ENCODE data around the gene MAX.

The MAX gene

GRCh38 chr14:65082930-65083329, 19.4 kb downstream of the MAX start:
- H3K9ac ChIP-seq (ENCODE audit: low read length), result no peak overlapping the region
- H2AFZ ChIP-seq (ENCODE audit: low read length), result no peak overlapping the region
- H3K27me3 ChIP-seq (replicated peaks; ENCODE audit: insufficient read depth, low read length), result no peaks in the 10 kb centered on the region
- H3K9me2 ChIP-seq (replicated peaks; ENCODE audit: insufficient read depth, low read length), result no peaks in the 10 kb centered on the region
- no peaks in the 10 kb centered on the region for H3K9me3 ChIP-seq (replicated peaks; ENCODE audit: insufficient read depth, low read length)
- H3K4me1 ChIP-seq (ENCODE audit: low read length), result peaks cover 7% of the 10 kb centered on the region
- no peaks in the 10 kb centered on the region for H3F3A ChIP-seq (ENCODE audit: insufficient read depth, low read length)
- no peak for TF ChIP-seq EZH2 (optimal IDR thresholded peaks at IDR 0.05; ENCODE audit: low read depth, low read length)
- TF ChIP-seq CTCF (IDR thresholded peaks at IDR 0.05; ENCODE audit: low read length), result no peak
- H3K4me2 ChIP-seq (ENCODE audit: low read depth, low read length), result no peak overlapping the region
- no peaks in the 10 kb centered on the region for H3K36me3 ChIP-seq (replicated peaks; ENCODE audit: insufficient read depth, low read length)
- no peak overlapping the region for H3K4me3 ChIP-seq (ENCODE audit: low read length)
- no peaks in the 10 kb centered on the region for H4K20me1 ChIP-seq (ENCODE audit: insufficient read depth, low read length)
- DNase-seq, result no peak
- peaks cover 23% of the 10 kb centered on the region; the same call in 1 of the 2 replicates for H3K79me2 ChIP-seq (ENCODE audit: low read length)
- no peak overlapping the region for H3K27ac ChIP-seq (ENCODE audit: low read length)

- H3K4me3 ChIP-seq (ENCODE audit: low read length), result no peak overlapping the region
- H3K4me2 ChIP-seq (ENCODE audit: low read depth, low read length), result no peak overlapping the region
- no peak for DNase-seq
These were observed 21.2 kb downstream of the MAX start for GRCh38 chr14:65080960-65081747.

GRCh38 chr14:65079768-65080167, 22.5 kb downstream of the MAX start:
- peaks cover 19% of the 10 kb centered on the region; the same call in 1 of the 2 replicates for H3K79me2 ChIP-seq (ENCODE audit: low read length)
- no peak for DNase-seq
- TF ChIP-seq CTCF (IDR thresholded peaks at IDR 0.05; ENCODE audit: low read length), result no peak
- no peaks in the 10 kb centered on the region for H3F3A ChIP-seq (ENCODE audit: insufficient read depth, low read length)
- no peaks in the 10 kb centered on the region for H3K9me3 ChIP-seq (replicated peaks; ENCODE audit: insufficient read depth, low read length)
- peaks cover 7% of the 10 kb centered on the region for H3K4me1 ChIP-seq (ENCODE audit: low read length)
- no peak overlapping the region for H3K9ac ChIP-seq (ENCODE audit: low read length)
- no peak overlapping the region for H2AFZ ChIP-seq (ENCODE audit: low read length)
- no peak overlapping the region for H3K4me3 ChIP-seq (ENCODE audit: low read length)
- no peaks in the 10 kb centered on the region for H3K9me2 ChIP-seq (replicated peaks; ENCODE audit: insufficient read depth, low read length)
- H3K4me2 ChIP-seq (ENCODE audit: low read depth, low read length), result no peak overlapping the region
- no peak overlapping the region for H3K27ac ChIP-seq (ENCODE audit: low read length)
- H3K36me3 ChIP-seq (replicated peaks; ENCODE audit: insufficient read depth, low read length), result no peaks in the 10 kb centered on the region
- H4K20me1 ChIP-seq (ENCODE audit: insufficient read depth, low read length), result no peaks in the 10 kb centered on the region
- H3K27me3 ChIP-seq (replicated peaks; ENCODE audit: insufficient read depth, low read length), result no peaks in the 10 kb centered on the region

More at GRCh38 chr14:65080960-65081747, 21.2 kb downstream of the MAX start:
- no peak overlapping the region for H2AFZ ChIP-seq (ENCODE audit: low read length)
- TF ChIP-seq EZH2 (optimal IDR thresholded peaks at IDR 0.05; ENCODE audit: low read depth, low read length) (no peak), CTCF (IDR thresholded peaks at IDR 0.05; ENCODE audit: low read length) (no peak), EZH2phosphoT487 (IDR thresholded peaks at IDR 0.05; ENCODE audit: low read length) (no peak)
- H3K9ac ChIP-seq (ENCODE audit: low read length), result no peak overlapping the region
- no peaks in the 10 kb centered on the region for H3K9me2 ChIP-seq (replicated peaks; ENCODE audit: insufficient read depth, low read length)
- no peaks in the 10 kb centered on the region for H3F3A ChIP-seq (ENCODE audit: insufficient read depth, low read length)
- peaks cover 23% of the 10 kb centered on the region; the same call in 1 of the 2 replicates for H3K79me2 ChIP-seq (ENCODE audit: low read length)
- H3K9me3 ChIP-seq (replicated peaks; ENCODE audit: insufficient read depth, low read length), result no peaks in the 10 kb centered on the region
- no peaks in the 10 kb centered on the region for H4K20me1 ChIP-seq (ENCODE audit: insufficient read depth, low read length)
- H3K27ac ChIP-seq (ENCODE audit: low read length), result no peak overlapping the region
- H3K27me3 ChIP-seq (replicated peaks; ENCODE audit: insufficient read depth, low read length), result no peaks in the 10 kb centered on the region
- H3K36me3 ChIP-seq (replicated peaks; ENCODE audit: insufficient read depth, low read length), result no peaks in the 10 kb centered on the region
- peaks cover 7% of the 10 kb centered on the region for H3K4me1 ChIP-seq (ENCODE audit: low read length)

Data from MM.1S (cell line).